AG04449 (cell line): ENCODE measurements around the gene TAF3.

Source experiments
- CTCF ChIA-PET: fragments of 350-600 bp; formaldehyde crosslinking; extraction: SDS; loops from one replicate; lab custom pipeline; 2021; ENCODE audit warnings: antibody characterized with exemption; lab: Yijun Ruan, JAX
- POLR2A ChIA-PET: fragments of 400-600, 350-600 bp; formaldehyde crosslinking; extraction: SDS; loops from one replicate; lab custom pipeline; 2020; ENCODE audit warnings: antibody characterized with exemption, inconsistent platforms; lab: Yijun Ruan, JAX
- DNase-seq: peaks from one replicate; pipeline ENCODE4 v3.0.0-alpha.2; 2010; ENCODE audit warnings: low read depth, low spot score
- H3K4me3 ChIP-seq: 2 replicates; pipeline ENCODE4 v1.5.1; 2011; ENCODE audit warnings: low read depth, mild to moderate bottlenecking, control low read depth, low read length
- CTCF ChIP-seq: IDR thresholded peaks from one replicate; pipeline ENCODE4 v1.5.1; 2011; ENCODE audit warnings: mild to moderate bottlenecking, moderate library complexity, low read length, control low read depth, inconsistent platforms; ENCODE audit not compliant: insufficient read depth; ENCODE audit errors: missing control alignments

Gene TAF3

GRCh38 chr10:7917736-7918135 is 99.4 kb downstream of the TAF3 start:
- POLR2A ChIA-PET = no interaction called here
- TF ChIP-seq CTCF = no peak
- DNase-seq = no peak
- CTCF ChIA-PET = no interaction called here
- no peak overlapping the region for H3K4me3 ChIP-seq

DNA sequence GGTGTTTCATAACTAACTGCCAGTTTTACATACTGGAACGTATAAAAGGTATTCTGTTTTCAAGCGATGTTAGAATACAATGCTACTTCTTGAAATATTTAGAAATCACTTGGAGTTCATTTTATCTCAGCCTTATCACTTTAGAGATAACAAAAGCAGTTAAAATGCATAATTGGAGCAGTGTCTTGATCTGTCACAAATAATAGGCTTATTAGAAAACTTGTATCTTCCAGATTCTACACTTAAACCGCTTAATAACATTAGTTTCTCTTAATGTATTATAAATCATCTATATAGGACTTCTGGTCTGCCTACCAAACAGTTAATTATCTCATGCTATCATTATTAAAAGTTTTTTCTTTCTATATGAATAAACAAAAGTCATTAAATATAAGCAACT is 104.4 kb downstream of the TAF3 start:
- TF ChIP-seq CTCF = no peak
- H3K4me3 ChIP-seq = no peak overlapping the region
- no peak for DNase-seq
- POLR2A ChIA-PET = no interaction called here
- CTCF ChIA-PET = no interaction called here

GRCh38 chr10:7928536-7928935 is 110.2 kb downstream of the TAF3 start:
- ChIA-PET CTCF (no interaction called here), POLR2A (no interaction called here)
- no peak overlapping the region for H3K4me3 ChIP-seq
- TF ChIP-seq CTCF = no peak
- DNase-seq = no peak

- CTCF ChIA-PET = no interaction called here
- DNase-seq = no peak
- H3K4me3 ChIP-seq = no peak overlapping the region
- POLR2A ChIA-PET = no interaction called here
- TF ChIP-seq CTCF = no peak
Measured at GRCh38 chr10:7932301-7933036, 114.2 kb downstream of the TAF3 start.

DNA sequence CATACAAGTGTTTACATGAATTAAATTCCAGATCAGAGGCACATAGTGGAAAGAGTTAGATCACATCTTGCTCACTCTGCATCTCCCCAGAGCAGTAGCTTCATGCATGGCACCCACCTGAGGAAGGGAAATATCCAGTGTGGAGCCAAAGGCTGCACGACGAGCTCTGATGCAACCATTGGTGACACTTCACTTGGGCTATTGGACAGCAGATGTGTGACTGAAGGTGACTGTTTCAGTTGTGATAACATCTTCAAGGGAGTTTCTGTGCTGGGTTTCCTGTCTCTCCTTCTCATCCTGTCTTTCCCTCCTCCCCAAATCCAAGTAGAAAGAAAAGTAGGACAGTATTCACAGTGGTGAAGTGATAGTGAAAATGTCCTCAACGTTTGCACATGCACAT is 115.0 kb downstream of the TAF3 start:
- POLR2A ChIA-PET = no interaction called here
- no peak for DNase-seq
- H3K4me3 ChIP-seq = no peak overlapping the region
- CTCF ChIA-PET = no interaction called here
- no peak for TF ChIP-seq CTCF

- no peak for DNase-seq
- TF ChIP-seq CTCF = no peak
- POLR2A ChIA-PET = no interaction called here
- CTCF ChIA-PET = no interaction called here
- H3K4me3 ChIP-seq = no peak overlapping the region
Measured at GRCh38 chr10:7933757-7934156, 115.5 kb downstream of the TAF3 start.
